HG03175 (cell line): Measurements from ENCODE around the gene SLC9A2.

ENCODE experiments used
- ATAC-seq: cut with Tn5 transposase; IDR thresholded peaks from one replicate; pipeline ENCODE4 v1.9.1; 2021; ENCODE audit warnings: mild to moderate bottlenecking, moderate library complexity; ENCODE audit not compliant: unreplicated experiment

Gene SLC9A2

GRCh38 chr2:102619414-102620319 is at the start of gene SLC9A2:
Gene SLC9A2, plus strand, starts transcription at chr2:102619553. Its CDS starts 296 bp downstream, at chr2:102619849.
- ATAC-seq, result no peak

- no peak for ATAC-seq
Observed at GRCh38 chr2:102575888-102576287, 43.5 kb upstream of the SLC9A2 start.

GRCh38 chr2:102578376-102578775 is 41.0 kb upstream of the SLC9A2 start:
- no peak for ATAC-seq

GRCh38 chr2:102581911-102582310 is 37.4 kb upstream of the SLC9A2 start:
- ATAC-seq, result no peak

- ATAC-seq, result no peak
Observed at GRCh38 chr2:102582845-102583244, 36.5 kb upstream of the SLC9A2 start.

GRCh38 chr2:102585847-102586404 is 33.4 kb upstream of the SLC9A2 start:
- no peak for ATAC-seq

GRCh38 chr2:102588213-102588939 is 31.0 kb upstream of the SLC9A2 start:
- no peak for ATAC-seq

- no peak for ATAC-seq
Observed at GRCh38 chr2:102589444-102589843, 29.9 kb upstream of the SLC9A2 start.

- ATAC-seq, result no peak
Observed at GRCh38 chr2:102591491-102592045, 27.8 kb upstream of the SLC9A2 start.

GRCh38 chr2:102592601-102593000 is 26.8 kb upstream of the SLC9A2 start:
- ATAC-seq, result no peak

GRCh38 chr2:102593516-102593915 is 25.8 kb upstream of the SLC9A2 start:
- no peak for ATAC-seq

GRCh38 chr2:102594445-102595016 is 24.8 kb upstream of the SLC9A2 start:
- ATAC-seq, result no peak

- ATAC-seq, result no peak
Observed at GRCh38 chr2:102597788-102598187, 21.6 kb upstream of the SLC9A2 start.

GRCh38 chr2:102599486-102599885 is 19.9 kb upstream of the SLC9A2 start:
- ATAC-seq, result no peak

- no peak for ATAC-seq
Observed at GRCh38 chr2:102601730-102602129, 17.6 kb upstream of the SLC9A2 start.

GRCh38 chr2:102603904-102604303 is 15.4 kb upstream of the SLC9A2 start:
- no peak for ATAC-seq

- no peak for ATAC-seq
Observed at GRCh38 chr2:102604769-102605168, 14.6 kb upstream of the SLC9A2 start.

GRCh38 chr2:102606353-102606752 is 13.0 kb upstream of the SLC9A2 start:
- no peak for ATAC-seq

GRCh38 chr2:102615620-102616436 is 3.5 kb upstream of the SLC9A2 start:
- ATAC-seq, result peak; percentile 93
